ENCODE results near the gene PBRM1.

PBRM1 gene

GRCh38 chr3:52504977-52505376 lies 180.7 kb downstream of the PBRM1 start:
- Histone ChIP-seq H3K27ac (no peak overlapping the region), H3K9ac (ENCODE audit: insufficient read length) (no peak overlapping the region), H3K36me3 (ENCODE audit: insufficient read depth, low read length) (no peaks in the 10 kb centered on the region), H3K9me3 (ENCODE audit: low read depth, low read length) (no peaks in the 10 kb centered on the region), H3K4me3 (no peak overlapping the region)
- no peak for DNase-seq (ENCODE audit: low read depth, low spot score)
- TF ChIP-seq EZH2 (IDR thresholded peaks at IDR 0.05), result no peak
- TF ChIP-seq FOXP2 (optimal IDR thresholded peaks at IDR 0.05; ENCODE audit: control extremely low read depth, extremely low read length, insufficient read depth), result no peak
- no peak for TF ChIP-seq POLR2AphosphoS5 (IDR thresholded peaks at IDR 0.05; ENCODE audit: borderline replicate concordance, low read depth, low read length)

GRCh38 chr3:52503788-52504424 lies 181.8 kb downstream of the PBRM1 start:
- no peak overlapping the region for H3K27ac ChIP-seq
- no peaks in the 10 kb centered on the region for H3K9me3 ChIP-seq (ENCODE audit: low read depth, low read length)
- H3K36me3 ChIP-seq (ENCODE audit: insufficient read depth, low read length), result no peaks in the 10 kb centered on the region
- H3K4me3 ChIP-seq, result no peak overlapping the region
- TF ChIP-seq FOXP2 (optimal IDR thresholded peaks at IDR 0.05; ENCODE audit: control extremely low read depth, extremely low read length, insufficient read depth) (no peak), EZH2 (IDR thresholded peaks at IDR 0.05) (no peak), POLR2AphosphoS5 (IDR thresholded peaks at IDR 0.05; ENCODE audit: borderline replicate concordance, low read depth, low read length) (no peak)
- no peak for DNase-seq (ENCODE audit: low read depth, low spot score)
- no peak overlapping the region for H3K9ac ChIP-seq (ENCODE audit: insufficient read length)

- DNase-seq (ENCODE audit: low read depth, low spot score), result no peak
- no peak overlapping the region for H3K4me3 ChIP-seq
- H3K9ac ChIP-seq (ENCODE audit: insufficient read length), result no peak overlapping the region
- TF ChIP-seq EZH2 (IDR thresholded peaks at IDR 0.05), result no peak
- no peak for TF ChIP-seq POLR2AphosphoS5 (IDR thresholded peaks at IDR 0.05; ENCODE audit: borderline replicate concordance, low read depth, low read length)
- no peak overlapping the region for H3K27ac ChIP-seq
- no peaks in the 10 kb centered on the region for H3K36me3 ChIP-seq (ENCODE audit: insufficient read depth, low read length)
- no peaks in the 10 kb centered on the region for H3K9me3 ChIP-seq (ENCODE audit: low read depth, low read length)
Observed at GRCh38 chr3:52502808-52503350, 182.8 kb downstream of the PBRM1 start.

GRCh38 chr3:52502001-52502400 lies 183.7 kb downstream of the PBRM1 start:
- Histone ChIP-seq H3K36me3 (ENCODE audit: insufficient read depth, low read length) (no peaks in the 10 kb centered on the region), H3K9me3 (ENCODE audit: low read depth, low read length) (no peaks in the 10 kb centered on the region), H3K27ac (no peak overlapping the region), H3K9ac (ENCODE audit: insufficient read length) (no peak overlapping the region), H3K4me3 (no peak overlapping the region)
- DNase-seq (ENCODE audit: low read depth, low spot score), result no peak
- TF ChIP-seq FOXP2 (optimal IDR thresholded peaks at IDR 0.05; ENCODE audit: control extremely low read depth, extremely low read length, insufficient read depth) (no peak), POLR2AphosphoS5 (IDR thresholded peaks at IDR 0.05; ENCODE audit: borderline replicate concordance, low read depth, low read length) (no peak), EZH2 (IDR thresholded peaks at IDR 0.05) (no peak)

GRCh38 chr3:52501046-52501445 lies 184.7 kb downstream of the PBRM1 start:
- no peak overlapping the region for H3K27ac ChIP-seq

GRCh38 chr3:52498137-52499054 lies 187.3 kb downstream of the PBRM1 start:
- DNase-seq (ENCODE audit: low read depth, low spot score), result no peak
- no peak overlapping the region for H3K9ac ChIP-seq (ENCODE audit: insufficient read length)
- H3K4me3 ChIP-seq, result no peak overlapping the region
- H3K27ac ChIP-seq, result no peak overlapping the region
- no peaks in the 10 kb centered on the region for H3K9me3 ChIP-seq (ENCODE audit: low read depth, low read length)
- H3K36me3 ChIP-seq (ENCODE audit: insufficient read depth, low read length), result no peaks in the 10 kb centered on the region
- TF ChIP-seq EZH2 (IDR thresholded peaks at IDR 0.05), result no peak
- TF ChIP-seq FOXP2 (optimal IDR thresholded peaks at IDR 0.05; ENCODE audit: control extremely low read depth, extremely low read length, insufficient read depth), result no peak
- no peak for TF ChIP-seq POLR2AphosphoS5 (IDR thresholded peaks at IDR 0.05; ENCODE audit: borderline replicate concordance, low read depth, low read length)

More at GRCh38 chr3:52501046-52501445, 184.7 kb downstream of the PBRM1 start:
- Histone ChIP-seq H3K9ac (ENCODE audit: insufficient read length) (no peak overlapping the region), H3K4me3 (no peak overlapping the region), H3K9me3 (ENCODE audit: low read depth, low read length) (no peaks in the 10 kb centered on the region), H3K36me3 (ENCODE audit: insufficient read depth, low read length) (no peaks in the 10 kb centered on the region)
- DNase-seq (ENCODE audit: low read depth, low spot score), result no peak
- no peak for TF ChIP-seq FOXP2 (optimal IDR thresholded peaks at IDR 0.05; ENCODE audit: control extremely low read depth, extremely low read length, insufficient read depth)
- TF ChIP-seq POLR2AphosphoS5 (IDR thresholded peaks at IDR 0.05; ENCODE audit: borderline replicate concordance, low read depth, low read length), result no peak
- no peak for TF ChIP-seq EZH2 (IDR thresholded peaks at IDR 0.05)

- H3K9me3 ChIP-seq (ENCODE audit: low read depth, low read length), result no peaks in the 10 kb centered on the region
- H3K9ac ChIP-seq (ENCODE audit: insufficient read length), result no peak overlapping the region
- no peak for TF ChIP-seq POLR2AphosphoS5 (IDR thresholded peaks at IDR 0.05; ENCODE audit: borderline replicate concordance, low read depth, low read length)
- no peak for TF ChIP-seq EZH2 (IDR thresholded peaks at IDR 0.05)
- TF ChIP-seq FOXP2 (optimal IDR thresholded peaks at IDR 0.05; ENCODE audit: control extremely low read depth, extremely low read length, insufficient read depth), result no peak
- H3K4me3 ChIP-seq, result no peak overlapping the region
- no peak for DNase-seq (ENCODE audit: low read depth, low spot score)
- H3K36me3 ChIP-seq (ENCODE audit: insufficient read depth, low read length), result no peaks in the 10 kb centered on the region
- no peak overlapping the region for H3K27ac ChIP-seq
Observed at GRCh38 chr3:52495777-52496602, 189.7 kb downstream of the PBRM1 start.

Data from SK-N-MC (cell line).